MM.1S (cell line): Measurements from ENCODE around the gene SHC1.

Experiments
- DNase-seq: peaks from one replicate; pipeline ENCODE4 v3.0.0-alpha.2; 2015
- H2AFZ ChIP-seq: fragments of 300-600 bp; sonication (generic); 2 replicates; pipeline ENCODE4 v1.6.0; 2016; ENCODE audit warnings: antibody characterized with exemption, low read length
- H3F3A ChIP-seq: fragments of 300-600 bp; sonication (generic); 2 replicates; pipeline ENCODE4 v1.6.1; 2016; ENCODE audit warnings: mild to moderate bottlenecking, antibody characterized with exemption, low read length, moderate library complexity, mixed read lengths; ENCODE audit not compliant: insufficient read depth
- H3K27ac ChIP-seq: fragments of 300-600 bp; sonication (generic); 2 replicates; pipeline ENCODE4 v1.5.1; 2016; ENCODE audit warnings: mild to moderate bottlenecking, low read length
- H3K27me3 ChIP-seq: fragments of 300-600 bp; sonication (generic); replicated peaks from 2 replicates; pipeline ENCODE4 v1.6.0; 2016; ENCODE audit warnings: low read length; ENCODE audit not compliant: insufficient read depth
- H3K36me3 ChIP-seq: fragments of 300-600 bp; sonication (generic); replicated peaks from 2 replicates; pipeline ENCODE4 v1.6.1; 2016; ENCODE audit warnings: mild to moderate bottlenecking, low read length, mixed read lengths; ENCODE audit not compliant: insufficient read depth
- H3K4me1 ChIP-seq: fragments of 300-600 bp; sonication (generic); 2 replicates; pipeline ENCODE4 v1.6.1; 2016; ENCODE audit warnings: low read length, mixed read lengths
- H3K4me2 ChIP-seq: fragments of 300-600 bp; sonication (generic); 2 replicates; pipeline ENCODE4 v1.6.0; 2016; ENCODE audit warnings: low read depth, low read length
- H3K4me3 ChIP-seq: fragments of 300-600 bp; sonication (generic); 2 replicates; pipeline ENCODE4 v1.5.1; 2016; ENCODE audit warnings: low read length, mixed read lengths
- H3K79me2 ChIP-seq: fragments of 300-600 bp; sonication (generic); 2 replicates; pipeline ENCODE4 v1.6.1; 2016; ENCODE audit warnings: mixed run types, low read length, mixed read lengths
- H3K9ac ChIP-seq: fragments of 300-600 bp; sonication (generic); 2 replicates; pipeline ENCODE4 v1.6.1; 2016; ENCODE audit warnings: low read length, mixed read lengths
- H3K9me2 ChIP-seq: fragments of 300-600 bp; sonication (generic); replicated peaks from 2 replicates; pipeline ENCODE4 v1.6.1; 2016; ENCODE audit warnings: mild to moderate bottlenecking, low read length, mixed read lengths; ENCODE audit not compliant: insufficient read depth
- H3K9me3 ChIP-seq: fragments of 300-600 bp; sonication (generic); replicated peaks from 2 replicates; pipeline ENCODE4 v1.6.1; 2016; ENCODE audit warnings: mild to moderate bottlenecking, low read length, mixed read lengths; ENCODE audit not compliant: insufficient read depth
- H4K20me1 ChIP-seq: fragments of 300-600 bp; sonication (generic); 2 replicates; pipeline ENCODE4 v1.6.1; 2016; ENCODE audit warnings: mild to moderate bottlenecking, low read length, moderate library complexity, mixed read lengths; ENCODE audit not compliant: insufficient read depth
- EZH2 ChIP-seq: fragments of 300-600 bp; sonication (generic); optimal IDR thresholded peaks from 2 replicates; pipeline ENCODE3; 2017; ENCODE audit warnings: low read depth, mild to moderate bottlenecking, antibody characterized with exemption, low read length, mixed read lengths
- EZH2phosphoT487 ChIP-seq: fragments of 300-600 bp; sonication (generic); IDR thresholded peaks from 2 replicates; pipeline ENCODE4 v1.6.1; 2018; ENCODE audit warnings: antibody characterized with exemption, low read length
- TF ChIP-seq, protein P1 (sequence below): fragments of 300-600 bp; sonication (generic); IDR thresholded peaks from 2 replicates; pipeline ENCODE4 v1.5.1; 2016; ENCODE audit warnings: antibody characterized with exemption, low read length, mixed read lengths

The SHC1 gene, protein sequence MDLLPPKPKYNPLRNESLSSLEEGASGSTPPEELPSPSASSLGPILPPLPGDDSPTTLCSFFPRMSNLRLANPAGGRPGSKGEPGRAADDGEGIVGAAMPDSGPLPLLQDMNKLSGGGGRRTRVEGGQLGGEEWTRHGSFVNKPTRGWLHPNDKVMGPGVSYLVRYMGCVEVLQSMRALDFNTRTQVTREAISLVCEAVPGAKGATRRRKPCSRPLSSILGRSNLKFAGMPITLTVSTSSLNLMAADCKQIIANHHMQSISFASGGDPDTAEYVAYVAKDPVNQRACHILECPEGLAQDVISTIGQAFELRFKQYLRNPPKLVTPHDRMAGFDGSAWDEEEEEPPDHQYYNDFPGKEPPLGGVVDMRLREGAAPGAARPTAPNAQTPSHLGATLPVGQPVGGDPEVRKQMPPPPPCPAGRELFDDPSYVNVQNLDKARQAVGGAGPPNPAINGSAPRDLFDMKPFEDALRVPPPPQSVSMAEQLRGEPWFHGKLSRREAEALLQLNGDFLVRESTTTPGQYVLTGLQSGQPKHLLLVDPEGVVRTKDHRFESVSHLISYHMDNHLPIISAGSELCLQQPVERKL

DNA sequence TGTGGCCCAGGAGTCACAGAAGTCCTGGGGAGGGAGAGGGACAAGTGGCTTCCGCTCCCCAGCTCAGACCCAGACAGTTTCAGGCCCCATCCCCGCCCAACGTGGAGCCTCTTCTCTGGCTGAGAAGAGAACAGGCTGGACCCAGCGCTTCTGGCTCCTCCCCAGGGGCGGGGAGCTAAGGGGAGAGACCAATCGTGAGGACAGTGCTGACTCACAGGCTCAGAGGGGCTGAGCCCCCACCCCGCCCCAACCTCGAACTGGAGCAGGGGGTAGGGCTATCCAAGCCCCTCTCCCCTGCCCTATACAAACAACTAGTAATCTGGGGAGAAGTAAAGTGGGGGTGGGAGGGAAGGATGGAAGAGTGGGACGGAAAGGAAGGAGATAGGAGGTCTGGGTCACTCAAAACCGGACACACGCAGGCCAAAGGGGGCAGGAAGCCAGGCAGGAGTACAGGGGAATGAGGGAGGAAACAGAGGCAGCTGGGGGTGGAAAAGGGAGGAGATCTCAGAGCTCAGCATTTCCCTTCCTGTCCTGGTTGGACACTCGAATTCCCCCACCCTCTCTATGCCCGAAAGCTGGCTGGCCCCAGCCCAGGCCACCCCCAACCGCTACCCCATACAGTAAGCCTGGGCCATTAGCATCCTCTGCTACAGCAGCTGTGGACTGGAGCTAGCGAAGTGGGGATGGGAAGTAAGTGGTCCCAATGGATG lies at the start of gene SHC1:
Gene SHC1 (minus strand): TSS at position 117 of the 710 bp plus-strand sequence. CDS start 221 bp downstream, outside the sequence.
- peak; percentile 98 for DNase-seq
- Histone ChIP-seq H3K4me1 (peaks cover 34% of the 10 kb centered on the region), H3K4me3 (peak within 1 kb of the TSS; percentile 53), H3K9me3 (no peaks in the 10 kb centered on the region), H4K20me1 (no peaks in the 10 kb centered on the region), H3K9me2 (no peaks in the 10 kb centered on the region), H3K27me3 (no peaks in the 10 kb centered on the region), H3K79me2 (peaks cover 91% of the 10 kb centered on the region), H3K27ac (peak within 1 kb of the TSS; percentile 65), H3K36me3 (peaks cover 20% of the 10 kb centered on the region), H3K4me2 (peak within 1 kb of the TSS; percentile 86), H2AFZ (peak within 1 kb of the TSS; percentile 4; the same call in 1 of the 2 replicates), H3K9ac (peak within 1 kb of the TSS; percentile 73), H3F3A (peaks cover 31% of the 10 kb centered on the region)
- TF ChIP-seq EZH2 (no peak), EZH2phosphoT487 (no peak)
- TF ChIP-seq, protein P1, sequence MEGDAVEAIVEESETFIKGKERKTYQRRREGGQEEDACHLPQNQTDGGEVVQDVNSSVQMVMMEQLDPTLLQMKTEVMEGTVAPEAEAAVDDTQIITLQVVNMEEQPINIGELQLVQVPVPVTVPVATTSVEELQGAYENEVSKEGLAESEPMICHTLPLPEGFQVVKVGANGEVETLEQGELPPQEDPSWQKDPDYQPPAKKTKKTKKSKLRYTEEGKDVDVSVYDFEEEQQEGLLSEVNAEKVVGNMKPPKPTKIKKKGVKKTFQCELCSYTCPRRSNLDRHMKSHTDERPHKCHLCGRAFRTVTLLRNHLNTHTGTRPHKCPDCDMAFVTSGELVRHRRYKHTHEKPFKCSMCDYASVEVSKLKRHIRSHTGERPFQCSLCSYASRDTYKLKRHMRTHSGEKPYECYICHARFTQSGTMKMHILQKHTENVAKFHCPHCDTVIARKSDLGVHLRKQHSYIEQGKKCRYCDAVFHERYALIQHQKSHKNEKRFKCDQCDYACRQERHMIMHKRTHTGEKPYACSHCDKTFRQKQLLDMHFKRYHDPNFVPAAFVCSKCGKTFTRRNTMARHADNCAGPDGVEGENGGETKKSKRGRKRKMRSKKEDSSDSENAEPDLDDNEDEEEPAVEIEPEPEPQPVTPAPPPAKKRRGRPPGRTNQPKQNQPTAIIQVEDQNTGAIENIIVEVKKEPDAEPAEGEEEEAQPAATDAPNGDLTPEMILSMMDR: no peak

DNA sequence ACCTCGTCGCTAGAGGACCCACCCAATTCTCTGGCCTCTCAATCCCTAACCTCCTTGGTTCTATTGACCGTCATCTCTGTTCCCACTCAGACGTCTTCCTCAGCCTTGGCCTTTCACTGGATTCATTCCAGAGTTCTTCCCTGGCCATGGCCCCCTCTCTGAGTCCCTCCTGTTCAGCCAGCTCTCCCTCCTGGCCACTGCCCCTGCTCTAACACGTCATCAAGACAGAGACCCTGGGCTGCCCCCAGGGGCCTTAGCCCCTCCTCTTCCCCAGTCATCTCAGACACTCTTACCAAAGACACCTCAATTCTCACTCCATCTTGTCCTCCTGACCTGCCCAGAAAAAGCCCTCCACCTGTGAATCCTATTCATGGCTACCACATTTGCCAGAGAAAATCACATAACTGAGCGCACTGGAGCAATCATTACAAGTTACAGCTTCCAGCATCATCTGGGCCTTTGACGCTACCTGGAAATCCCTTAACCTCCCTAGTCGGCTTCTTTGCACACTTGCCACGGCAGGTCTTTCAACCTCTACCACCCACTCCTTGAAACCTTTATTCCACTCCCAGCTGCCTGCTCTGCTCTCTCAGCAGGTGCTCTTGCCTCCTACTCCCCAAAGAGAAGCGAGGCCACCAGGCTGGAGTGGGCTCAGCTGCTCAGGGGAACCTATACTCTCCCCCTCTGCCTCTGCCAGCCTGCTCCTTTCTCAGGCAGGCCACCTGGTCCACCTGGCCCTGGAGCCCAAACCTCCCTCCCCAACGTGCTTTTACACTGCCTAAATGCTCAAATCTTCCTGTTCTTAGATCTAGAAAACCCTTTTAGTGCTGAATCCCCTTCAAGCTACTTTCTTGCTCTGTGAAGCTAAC lies 49.1 kb upstream of the SHC1 start:
- no peak overlapping the region for H3K4me2 ChIP-seq
- no peaks in the 10 kb centered on the region for H3K9me3 ChIP-seq
- H3F3A ChIP-seq: peaks cover 29% of the 10 kb centered on the region
- peaks cover 30% of the 10 kb centered on the region for H3K4me1 ChIP-seq
- no peak overlapping the region for H3K9ac ChIP-seq
- H2AFZ ChIP-seq: no peak overlapping the region
- H3K4me3 ChIP-seq: no peak overlapping the region
- DNase-seq: no peak
- no peaks in the 10 kb centered on the region; the same call in 1 of the 2 replicates for H3K36me3 ChIP-seq
- H3K27ac ChIP-seq: no peak overlapping the region
- TF ChIP-seq EZH2 (no peak), EZH2phosphoT487 (no peak)
- TF ChIP-seq, protein P1: no peak
- H3K79me2 ChIP-seq: no peaks in the 10 kb centered on the region
- H3K27me3 ChIP-seq: no peaks in the 10 kb centered on the region
- H3K9me2 ChIP-seq: no peaks in the 10 kb centered on the region
- no peaks in the 10 kb centered on the region for H4K20me1 ChIP-seq

DNA sequence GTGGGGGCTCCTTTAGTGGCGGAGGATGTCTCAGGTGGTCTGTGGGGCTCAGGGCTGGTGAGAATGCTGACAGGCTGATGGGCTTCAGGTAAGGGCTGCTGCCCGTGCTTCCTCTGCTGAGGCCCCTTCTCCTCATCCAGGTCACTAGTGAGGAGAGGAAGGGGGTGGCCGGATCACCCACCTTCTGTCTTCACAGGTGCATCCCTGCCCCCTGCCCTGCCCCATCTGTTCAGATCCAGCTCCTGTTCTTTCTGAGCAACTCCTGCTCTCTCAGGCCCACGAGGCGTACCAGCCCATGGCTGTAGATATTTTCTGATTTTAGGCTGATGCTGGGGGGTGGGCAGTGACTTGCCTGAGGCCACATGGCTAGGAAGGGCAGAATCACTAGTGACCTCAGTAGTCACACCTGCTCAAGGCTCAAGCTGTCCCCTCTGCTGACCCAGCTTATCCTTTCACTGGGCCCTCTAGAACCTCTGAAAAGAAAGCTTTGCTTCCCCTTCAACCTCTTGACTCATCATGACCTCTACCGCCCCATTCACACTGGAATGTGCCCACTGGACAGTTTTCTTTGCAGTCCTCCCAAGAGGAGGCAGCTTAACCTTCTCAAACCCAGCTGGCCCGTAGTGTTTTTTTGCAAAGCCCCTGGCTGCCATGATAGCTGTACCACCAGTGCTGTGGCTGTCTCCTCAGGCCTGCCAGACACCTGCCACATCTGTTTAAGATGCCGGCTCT lies 48.2 kb upstream of the SHC1 start:
- no peak overlapping the region for H3K4me2 ChIP-seq
- H3K4me1 ChIP-seq: peaks cover 30% of the 10 kb centered on the region
- TF ChIP-seq, protein P1: no peak
- no peak for TF ChIP-seq EZH2
- TF ChIP-seq EZH2phosphoT487: no peak
- no peaks in the 10 kb centered on the region for H3K9me3 ChIP-seq
- H3K27me3 ChIP-seq: no peaks in the 10 kb centered on the region
- no peaks in the 10 kb centered on the region; the same call in 1 of the 2 replicates for H3K36me3 ChIP-seq
- H3K79me2 ChIP-seq: no peaks in the 10 kb centered on the region
- DNase-seq: no peak
- H3K4me3 ChIP-seq: no peak overlapping the region
- H3K9ac ChIP-seq: no peak overlapping the region
- peaks cover 37% of the 10 kb centered on the region for H3F3A ChIP-seq
- H3K27ac ChIP-seq: no peak overlapping the region
- H2AFZ ChIP-seq: no peak overlapping the region
- no peaks in the 10 kb centered on the region for H4K20me1 ChIP-seq
- no peaks in the 10 kb centered on the region for H3K9me2 ChIP-seq
